ENCODE results near the gene WDR64. TPM values are rescaled to one million over a fixed set of nuclear protein-coding genes. Genes with fewer than 3 reads are reported as not detected.
"Not testable (repeated sequence)": the region's sequence is repeated elsewhere in the genome, so short reads cannot be mapped to it uniquely, and the experiment has no call there.

Gene WDR64
- total RNA-seq, 1 experiment from 2014 or later: not detected

DNA sequence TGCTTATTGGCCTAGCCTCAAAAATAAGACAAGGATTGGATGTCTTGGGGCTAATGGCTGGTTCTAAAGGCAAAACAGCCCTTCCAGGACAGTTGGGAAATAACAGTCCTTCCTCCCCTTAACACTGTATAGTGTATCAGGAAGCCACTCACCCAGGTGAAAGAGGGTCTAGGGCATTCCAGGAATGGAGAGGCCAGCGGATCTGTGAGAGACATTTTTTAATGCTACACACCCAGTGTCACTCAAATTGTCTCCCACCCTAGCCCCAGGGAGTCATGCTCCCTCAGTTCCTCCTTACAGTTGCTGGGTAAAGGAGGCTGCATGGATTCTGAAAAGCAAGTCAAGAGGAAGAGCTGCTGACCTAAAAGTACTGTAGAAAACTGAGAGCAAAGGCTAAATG is 171.8 kb downstream of the WDR64 start:
- Histone ChIP-seq H3K27me3 (ENCODE audit: low read length) (no peaks in the 10 kb centered on the region), H4K20me1 (ENCODE audit: low read length) (no peaks in the 10 kb centered on the region), H2AFZ (ENCODE audit: low read length) (no peak overlapping the region), H3K4me1 (ENCODE audit: insufficient read depth, low read length) (peaks cover 25% of the 10 kb centered on the region), H3F3A (ENCODE audit: low read length, unreplicated experiment) (no peaks in the 10 kb centered on the region), H3K4me2 (ENCODE audit: low read length) (no peak overlapping the region), H3K27ac (ENCODE audit: low read length) (no peak overlapping the region), H3K9me2 (replicated peaks; ENCODE audit: low read length) (no peaks in the 10 kb centered on the region), H3K36me3 (ENCODE audit: low read depth, low read length) (no peaks in the 10 kb centered on the region), H3K79me2 (ENCODE audit: low read length) (no peaks in the 10 kb centered on the region), H3K9ac (ENCODE audit: low read length) (no peak overlapping the region), H3K4me3 (ENCODE audit: low read length) (no peak overlapping the region), H3K9me3 (ENCODE audit: low read length) (no peaks in the 10 kb centered on the region)
- POLR2A ChIA-PET (ENCODE audit: unreplicated experiment): no interaction called here
- intact Hi-C loops (cut with micrococcal nuclease): loop anchor here (10.0 kb wide), 1 partner anchor 399 kb away; no protein-coding TSS in a partner anchor
- TF ChIP-seq, protein P1, sequence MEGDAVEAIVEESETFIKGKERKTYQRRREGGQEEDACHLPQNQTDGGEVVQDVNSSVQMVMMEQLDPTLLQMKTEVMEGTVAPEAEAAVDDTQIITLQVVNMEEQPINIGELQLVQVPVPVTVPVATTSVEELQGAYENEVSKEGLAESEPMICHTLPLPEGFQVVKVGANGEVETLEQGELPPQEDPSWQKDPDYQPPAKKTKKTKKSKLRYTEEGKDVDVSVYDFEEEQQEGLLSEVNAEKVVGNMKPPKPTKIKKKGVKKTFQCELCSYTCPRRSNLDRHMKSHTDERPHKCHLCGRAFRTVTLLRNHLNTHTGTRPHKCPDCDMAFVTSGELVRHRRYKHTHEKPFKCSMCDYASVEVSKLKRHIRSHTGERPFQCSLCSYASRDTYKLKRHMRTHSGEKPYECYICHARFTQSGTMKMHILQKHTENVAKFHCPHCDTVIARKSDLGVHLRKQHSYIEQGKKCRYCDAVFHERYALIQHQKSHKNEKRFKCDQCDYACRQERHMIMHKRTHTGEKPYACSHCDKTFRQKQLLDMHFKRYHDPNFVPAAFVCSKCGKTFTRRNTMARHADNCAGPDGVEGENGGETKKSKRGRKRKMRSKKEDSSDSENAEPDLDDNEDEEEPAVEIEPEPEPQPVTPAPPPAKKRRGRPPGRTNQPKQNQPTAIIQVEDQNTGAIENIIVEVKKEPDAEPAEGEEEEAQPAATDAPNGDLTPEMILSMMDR (conservative IDR thresholded peaks at IDR 0.05; ENCODE audit: low read depth, low read length): no peak
- TF ChIP-seq EZH2phosphoT487 (IDR thresholded peaks at IDR 0.05; ENCODE audit: borderline replicate concordance, low read length) (no peak), EZH2 (IDR thresholded peaks at IDR 0.05; ENCODE audit: low read length, unreplicated experiment) (no peak)
- DNase-seq: no peak
- no TSS peak for BruUV-seq (replicated peaks)
- CTCF ChIA-PET: no interaction called here
- no peak for ATAC-seq

DNA sequence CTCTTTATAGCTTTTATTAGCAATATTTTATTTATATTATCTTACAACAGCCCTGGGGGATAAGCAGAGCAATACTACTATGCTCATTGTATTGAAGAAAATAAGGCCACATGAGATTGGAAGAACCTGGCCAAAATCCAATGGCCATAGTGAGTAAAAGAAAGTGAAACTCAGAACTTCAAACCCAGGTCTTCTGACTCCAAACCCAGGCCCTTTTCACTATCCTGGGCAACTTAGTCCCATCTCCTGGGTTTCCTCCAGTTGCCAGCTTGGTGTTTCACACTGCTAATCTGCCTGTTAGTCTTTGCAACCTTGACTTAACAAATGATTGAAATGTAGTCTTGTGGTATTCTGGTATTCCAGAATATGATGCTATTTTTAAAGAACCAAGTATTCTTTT is 173.5 kb downstream of the WDR64 start:
- H3K4me1 ChIP-seq (ENCODE audit: insufficient read depth, low read length): peaks cover 30% of the 10 kb centered on the region
- no peaks in the 10 kb centered on the region for H3K36me3 ChIP-seq (ENCODE audit: low read depth, low read length)
- H3K9ac ChIP-seq (ENCODE audit: low read length): no peak overlapping the region
- no peak overlapping the region for H2AFZ ChIP-seq (ENCODE audit: low read length)
- no peaks in the 10 kb centered on the region for H3K27me3 ChIP-seq (ENCODE audit: low read length)
- DNase-seq: no peak
- no TSS peak for BruUV-seq (replicated peaks)
- H3K27ac ChIP-seq (ENCODE audit: low read length): no peak overlapping the region
- POLR2A ChIA-PET (ENCODE audit: unreplicated experiment): no interaction called here
- no peaks in the 10 kb centered on the region for H3K9me3 ChIP-seq (ENCODE audit: low read length)
- no peak overlapping the region for H3K4me2 ChIP-seq (ENCODE audit: low read length)
- CTCF ChIA-PET: no interaction called here
- no peaks in the 10 kb centered on the region for H3F3A ChIP-seq (ENCODE audit: low read length, unreplicated experiment)
- no peak for TF ChIP-seq EZH2 (IDR thresholded peaks at IDR 0.05; ENCODE audit: low read length, unreplicated experiment)
- TF ChIP-seq EZH2phosphoT487 (IDR thresholded peaks at IDR 0.05; ENCODE audit: borderline replicate concordance, low read length): no peak
- TF ChIP-seq, protein P1 (conservative IDR thresholded peaks at IDR 0.05; ENCODE audit: low read depth, low read length): no peak
- H3K9me2 ChIP-seq (replicated peaks; ENCODE audit: low read length): no peaks in the 10 kb centered on the region
- intact Hi-C loops (cut with micrococcal nuclease): loop anchor here (10.0 kb wide), 1 partner anchor 401 kb away; no protein-coding TSS in a partner anchor
- H4K20me1 ChIP-seq (ENCODE audit: low read length): no peaks in the 10 kb centered on the region
- H3K79me2 ChIP-seq (ENCODE audit: low read length): no peaks in the 10 kb centered on the region
- no peak overlapping the region for H3K4me3 ChIP-seq (ENCODE audit: low read length)
- ATAC-seq: no peak

DNA sequence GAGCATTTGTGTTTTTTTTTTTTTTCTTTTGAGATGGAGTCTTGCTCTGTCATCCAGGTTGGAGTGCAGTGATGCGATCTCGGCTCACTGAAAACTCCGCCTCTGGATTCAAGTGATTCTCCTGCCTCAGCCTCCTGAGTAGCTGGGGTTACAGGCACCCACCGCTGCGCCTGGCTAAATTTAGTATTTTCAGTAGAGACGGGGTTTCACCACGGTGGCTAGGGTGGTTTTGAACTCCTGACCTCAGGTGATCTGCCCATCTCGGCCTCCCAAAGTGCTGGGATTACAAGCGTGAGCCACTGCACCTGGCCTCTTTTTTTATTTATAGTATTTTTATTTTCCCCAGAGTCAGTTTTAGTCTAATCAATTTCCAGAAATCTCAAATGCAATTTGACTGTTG is 174.5 kb downstream of the WDR64 start:
- POLR2A ChIA-PET (ENCODE audit: unreplicated experiment); BruUV-seq (replicated peaks): not testable (repeated sequence)
- intact Hi-C loops (cut with micrococcal nuclease): loop anchor here (10.0 kb wide), 1 partner anchor 402 kb away; no protein-coding TSS in a partner anchor

More for the DNA sequence above, 174.5 kb downstream of the WDR64 start:
- CTCF ChIA-PET; H3K4me2 ChIP-seq (ENCODE audit: low read length); H3K9ac ChIP-seq (ENCODE audit: low read length); H3K27ac ChIP-seq (ENCODE audit: low read length); H3K36me3 ChIP-seq (ENCODE audit: low read depth, low read length); H2AFZ ChIP-seq (ENCODE audit: low read length); DNase-seq; H3K9me3 ChIP-seq (ENCODE audit: low read length); ATAC-seq; H3K27me3 ChIP-seq (ENCODE audit: low read length); H4K20me1 ChIP-seq (ENCODE audit: low read length); H3K79me2 ChIP-seq (ENCODE audit: low read length); H3K9me2 ChIP-seq (replicated peaks; ENCODE audit: low read length); H3F3A ChIP-seq (ENCODE audit: low read length, unreplicated experiment); H3K4me3 ChIP-seq (ENCODE audit: low read length): not testable (repeated sequence)
- peaks cover 20% of the 10 kb centered on the region for H3K4me1 ChIP-seq (ENCODE audit: insufficient read depth, low read length)
